HG02973 (cell line): ENCODE measurements around the gene RPL19.

ENCODE experiments used
- ATAC-seq: cut with Tn5 transposase; IDR thresholded peaks from one replicate; pipeline ENCODE4 v1.9.1; 2021; ENCODE audit warnings: moderate library complexity; ENCODE audit not compliant: unreplicated experiment

RPL19 gene

DNA sequence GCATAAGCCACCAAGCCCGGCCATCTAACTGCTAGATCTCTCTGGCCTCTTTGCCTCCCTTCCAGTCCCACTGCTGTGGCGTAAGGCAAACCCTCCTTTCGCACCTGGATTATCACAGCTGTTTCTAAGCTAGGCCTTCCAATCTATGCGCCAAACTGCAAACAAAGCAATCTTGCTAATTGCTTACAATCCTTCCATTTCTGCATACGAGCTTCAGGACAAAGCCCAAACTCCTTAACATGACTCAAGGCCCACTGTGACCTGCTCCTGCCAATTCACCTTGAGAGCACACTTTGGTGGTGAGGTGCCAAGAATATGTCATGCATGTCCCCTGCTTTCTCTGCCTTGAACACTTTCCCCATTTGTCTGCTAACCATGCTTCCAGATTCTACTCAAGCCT, 28.1 kb upstream of the RPL19 start:
- no peak for ATAC-seq

DNA sequence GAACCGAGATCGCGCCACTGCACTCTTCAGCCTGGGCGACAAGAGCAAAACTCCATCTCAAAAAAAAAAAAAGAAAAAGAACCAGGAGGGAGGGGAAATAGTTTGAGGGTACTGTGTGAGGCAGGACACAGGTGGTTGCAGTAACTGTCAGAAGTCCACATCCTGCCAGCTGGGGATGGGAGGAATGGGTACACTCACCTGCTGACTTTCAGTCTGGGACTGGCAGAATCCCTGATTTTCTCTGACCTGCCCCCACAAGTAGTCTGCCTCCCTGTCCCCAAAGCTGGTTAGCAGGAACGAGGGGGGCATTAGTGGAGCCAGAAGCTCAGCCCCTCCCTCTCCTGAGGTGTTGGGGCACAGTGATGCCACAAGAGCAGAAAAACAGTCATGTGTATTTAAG, 27.0 kb upstream of the RPL19 start:
- no peak for ATAC-seq

DNA sequence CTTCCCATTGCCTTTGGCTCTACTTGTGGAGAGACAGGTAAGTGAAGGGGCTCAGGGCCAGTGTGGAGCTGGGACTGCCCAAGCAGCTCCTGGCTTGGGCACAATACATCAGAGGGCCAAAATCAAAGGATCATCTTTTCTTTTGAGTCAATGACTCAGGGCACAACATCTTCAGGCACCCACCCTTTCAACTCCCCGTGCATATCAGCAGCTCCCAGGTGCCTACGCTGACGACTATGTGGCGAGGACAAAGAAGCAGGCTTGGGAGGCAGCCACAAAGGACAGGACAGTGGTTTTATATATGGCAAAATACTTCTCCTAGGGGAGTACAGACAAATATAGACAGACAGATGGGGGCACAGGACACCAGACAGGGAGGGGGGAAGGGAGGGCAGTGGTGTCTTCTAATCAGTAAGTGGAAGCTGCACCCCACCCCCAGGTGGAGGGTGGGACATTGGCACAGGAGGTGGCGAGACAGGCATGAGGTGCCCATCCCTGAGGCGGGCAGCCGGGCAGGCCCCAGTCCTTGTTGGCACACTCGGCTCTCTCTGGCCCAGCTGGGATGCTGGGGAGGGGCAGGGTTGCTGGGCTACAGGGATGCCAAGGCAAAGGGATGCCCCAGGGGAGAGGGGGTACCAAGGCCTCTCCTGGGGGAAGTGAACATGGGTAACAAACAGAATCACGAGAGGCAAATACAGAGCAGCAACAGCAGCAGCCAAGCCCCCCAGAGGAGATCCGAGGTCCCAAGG, 26.4 kb upstream of the RPL19 start:
- no peak for ATAC-seq

DNA sequence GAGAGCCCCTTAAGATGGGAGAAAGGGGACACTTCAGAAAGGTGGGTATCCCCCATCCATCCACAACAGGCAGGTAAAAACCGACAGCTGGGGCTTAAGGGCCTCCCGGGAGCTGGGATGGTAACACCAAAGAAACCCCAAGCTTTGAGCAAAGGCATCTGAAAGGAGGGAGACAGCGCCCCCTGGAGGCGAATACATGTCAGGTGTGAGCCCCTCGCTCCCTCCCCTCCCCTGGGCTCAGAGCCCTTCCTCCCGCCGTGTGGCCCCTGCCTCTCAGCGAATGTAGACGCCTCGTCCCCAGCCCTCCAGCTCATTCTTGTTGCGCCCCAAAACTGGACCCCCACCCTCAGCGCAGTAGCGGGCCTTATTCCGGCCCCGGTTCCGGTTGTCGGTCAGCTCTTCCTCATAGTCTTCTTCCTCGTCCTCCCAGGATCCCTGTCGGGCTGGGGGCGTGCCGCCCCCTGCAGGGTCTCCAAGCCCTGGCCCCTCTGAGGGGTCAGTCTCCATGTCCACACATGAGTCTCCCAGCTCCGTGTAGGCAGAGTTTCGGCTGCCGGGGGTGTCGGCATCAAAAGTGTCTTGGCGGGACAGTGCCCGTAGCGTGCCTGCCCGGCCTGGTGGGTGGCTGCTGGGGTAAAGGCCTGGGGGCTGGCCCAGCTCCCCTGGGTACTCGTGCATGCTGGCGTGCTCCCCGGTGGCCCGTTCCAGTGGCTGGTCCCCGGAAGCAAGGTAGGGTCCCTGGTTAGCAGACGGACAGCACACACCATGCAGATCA, 25.0 kb upstream of the RPL19 start:
- ATAC-seq = no peak

DNA sequence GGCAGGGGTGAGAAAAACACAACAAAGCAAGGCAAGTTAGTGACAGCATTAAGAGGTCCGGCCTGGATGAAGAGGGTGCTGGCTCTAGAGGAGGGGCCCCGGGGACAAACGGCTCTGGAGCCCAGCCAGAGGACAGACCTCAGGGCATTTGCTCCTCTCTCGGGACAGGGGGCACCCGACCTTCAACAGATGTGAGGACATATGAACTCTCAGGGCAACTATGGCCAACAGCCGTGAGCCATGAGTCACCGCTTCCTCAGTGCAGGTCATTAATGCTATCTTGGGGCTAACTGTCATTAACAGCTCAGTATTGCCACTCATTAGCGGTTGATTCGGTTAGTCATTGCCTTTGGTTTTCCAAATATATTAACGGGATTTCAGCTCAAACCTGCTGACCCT, 24.4 kb upstream of the RPL19 start:
- ATAC-seq = no peak

DNA sequence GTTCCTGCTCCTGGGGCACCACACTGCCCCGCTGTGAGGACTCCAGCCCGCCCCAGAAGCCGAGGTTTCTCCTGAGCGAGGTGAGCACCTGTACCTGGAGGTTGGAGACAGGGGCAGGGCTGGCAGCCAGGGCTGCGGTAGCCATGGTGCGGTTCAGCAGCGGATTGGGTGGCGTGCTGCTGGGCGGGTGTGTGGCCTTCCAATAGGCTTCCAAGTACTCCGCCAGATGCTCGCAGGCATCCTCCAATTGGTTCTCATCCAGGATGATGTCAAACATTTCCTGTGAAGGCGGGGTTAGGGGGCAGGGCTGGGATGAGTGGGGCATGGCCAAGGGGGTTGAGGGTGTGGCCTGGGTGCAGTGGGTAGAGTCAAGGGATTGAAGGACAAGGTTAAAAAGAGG, 22.8 kb upstream of the RPL19 start:
- ATAC-seq = no peak

DNA sequence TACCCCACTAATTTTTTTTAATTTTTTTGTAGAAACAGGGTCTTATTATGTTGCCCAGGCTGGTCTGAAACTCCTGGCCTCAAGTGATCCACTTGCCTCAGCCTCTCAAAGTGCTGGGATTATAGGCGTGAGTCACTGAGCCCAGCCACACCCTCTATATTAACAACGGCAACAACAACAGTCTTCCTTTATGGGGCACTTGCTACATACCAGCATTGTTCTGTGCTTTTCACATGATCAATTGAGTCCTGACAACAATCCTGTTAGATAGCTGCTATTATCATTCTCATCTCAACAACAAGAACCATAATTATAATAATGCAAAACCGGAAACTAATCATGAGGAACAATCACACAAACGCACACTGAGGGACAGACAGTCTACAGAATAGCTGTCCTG, 21.5 kb upstream of the RPL19 start:
- no peak for ATAC-seq

DNA sequence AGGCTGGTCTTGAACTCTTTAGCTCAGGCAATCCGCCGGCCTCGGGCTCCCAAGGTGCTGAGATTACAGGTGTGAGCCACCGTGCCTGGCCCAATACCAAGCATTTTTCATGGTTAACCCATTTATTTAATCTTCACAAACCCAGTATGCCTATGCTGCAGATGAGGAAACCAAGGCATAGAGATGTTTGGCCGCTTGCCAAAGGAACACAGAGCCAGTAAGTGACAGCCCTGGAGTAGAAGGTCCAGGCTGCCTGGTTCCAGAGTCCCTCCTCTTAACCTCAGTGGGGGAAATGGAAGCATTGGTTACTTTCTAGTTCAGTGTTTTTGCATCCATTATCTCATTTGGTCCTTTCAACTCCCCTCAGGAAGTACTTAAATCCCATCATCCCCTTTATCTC, 18.8 kb upstream of the RPL19 start:
- no peak for ATAC-seq

DNA sequence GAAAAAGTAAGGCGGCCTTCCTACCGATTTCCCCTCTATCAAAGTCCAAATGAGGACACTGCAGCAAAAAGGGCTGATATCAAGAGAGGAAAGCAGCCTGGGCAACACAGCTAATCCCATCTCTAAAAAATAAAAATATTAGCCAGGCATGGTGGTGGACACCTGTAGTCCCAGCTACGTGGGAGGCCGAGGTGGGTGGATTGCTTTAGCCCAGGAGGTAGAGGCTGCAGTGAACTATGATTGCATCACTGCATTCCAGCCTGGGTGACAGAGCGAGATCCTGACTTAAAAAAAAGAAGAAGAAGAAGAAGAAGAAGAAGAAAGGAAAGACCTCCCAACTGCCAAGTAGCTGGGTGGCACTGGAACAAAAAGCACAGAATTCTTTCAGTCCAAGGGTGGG, 17.0 kb upstream of the RPL19 start:
- no peak for ATAC-seq

DNA sequence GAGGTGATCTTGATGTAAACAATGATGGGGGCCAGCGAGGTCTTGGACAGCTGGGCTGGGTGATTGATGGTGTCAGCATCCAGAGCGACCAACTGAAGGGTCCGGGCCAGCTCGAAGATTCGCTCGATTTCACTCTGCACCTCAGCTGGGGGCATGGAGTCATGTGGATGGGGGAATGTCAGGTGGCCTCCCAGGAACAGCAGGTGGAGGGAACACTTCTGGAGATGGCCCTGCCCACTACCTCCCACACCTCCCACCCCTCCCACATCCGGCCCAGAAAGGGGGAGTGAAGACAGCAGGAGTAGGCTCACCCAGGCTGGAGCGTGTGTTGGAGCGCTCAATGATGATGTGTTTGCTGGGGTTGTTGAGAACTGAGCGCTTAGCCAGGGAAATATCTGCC, 16.4 kb upstream of the RPL19 start:
- ATAC-seq = no peak

DNA sequence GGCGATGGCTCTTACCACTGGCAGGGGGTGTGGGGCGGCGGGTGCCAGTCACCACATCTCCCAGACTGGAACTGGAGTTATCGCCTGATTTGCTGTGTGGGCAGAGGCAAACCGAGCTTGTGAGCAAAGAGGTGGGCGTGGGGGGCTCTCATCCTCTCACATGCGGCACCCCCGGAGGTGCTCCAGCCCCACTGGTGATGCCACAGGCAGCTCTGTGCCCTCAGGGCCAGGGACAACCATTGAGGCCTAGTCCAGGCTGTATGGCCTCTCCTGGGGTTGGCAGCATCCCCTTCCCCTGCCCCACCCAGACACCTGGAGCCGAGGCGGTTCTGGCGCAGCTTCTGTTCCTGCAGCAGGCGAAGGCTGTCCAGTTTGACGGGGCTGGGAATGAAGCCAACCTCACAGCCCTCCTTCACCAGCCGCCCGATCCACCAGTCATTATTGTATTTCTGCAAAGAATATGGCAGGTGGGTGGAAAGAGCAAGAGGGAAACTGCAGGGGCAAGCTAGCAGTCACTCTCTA, 13.5 kb upstream of the RPL19 start:
- no peak for ATAC-seq

DNA sequence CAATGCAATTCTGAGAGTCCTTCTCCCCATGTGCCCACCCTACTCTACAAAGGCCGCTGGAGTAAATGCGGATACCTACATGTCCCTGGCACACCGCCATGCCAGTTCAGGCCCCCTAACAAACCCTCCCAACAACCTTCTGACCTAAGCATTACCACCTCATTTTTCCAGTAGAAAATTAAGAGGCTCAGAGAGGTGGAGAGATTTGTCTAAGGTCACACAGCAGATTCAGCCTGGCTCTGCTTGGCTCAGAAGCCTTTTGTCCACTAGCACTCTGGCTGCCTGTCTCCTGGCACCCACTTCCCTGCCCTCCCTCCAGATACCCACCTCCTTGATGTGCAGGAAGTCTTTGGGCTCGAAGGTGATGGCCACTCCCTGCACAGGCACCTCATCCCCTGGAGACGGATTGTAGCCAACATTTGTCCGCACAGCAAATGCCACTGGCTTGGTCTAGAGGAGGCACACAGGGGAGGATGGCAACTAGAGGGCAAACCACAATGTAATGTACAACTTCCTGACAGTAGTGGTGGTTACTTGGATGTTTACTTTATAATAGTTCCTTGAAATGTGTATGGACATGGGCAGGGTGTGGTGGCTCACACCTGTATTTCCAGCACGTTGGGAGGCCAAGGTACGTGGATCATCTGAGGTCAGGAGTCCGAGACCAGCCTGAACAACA, 12.8 kb upstream of the RPL19 start:
- no peak for ATAC-seq

DNA sequence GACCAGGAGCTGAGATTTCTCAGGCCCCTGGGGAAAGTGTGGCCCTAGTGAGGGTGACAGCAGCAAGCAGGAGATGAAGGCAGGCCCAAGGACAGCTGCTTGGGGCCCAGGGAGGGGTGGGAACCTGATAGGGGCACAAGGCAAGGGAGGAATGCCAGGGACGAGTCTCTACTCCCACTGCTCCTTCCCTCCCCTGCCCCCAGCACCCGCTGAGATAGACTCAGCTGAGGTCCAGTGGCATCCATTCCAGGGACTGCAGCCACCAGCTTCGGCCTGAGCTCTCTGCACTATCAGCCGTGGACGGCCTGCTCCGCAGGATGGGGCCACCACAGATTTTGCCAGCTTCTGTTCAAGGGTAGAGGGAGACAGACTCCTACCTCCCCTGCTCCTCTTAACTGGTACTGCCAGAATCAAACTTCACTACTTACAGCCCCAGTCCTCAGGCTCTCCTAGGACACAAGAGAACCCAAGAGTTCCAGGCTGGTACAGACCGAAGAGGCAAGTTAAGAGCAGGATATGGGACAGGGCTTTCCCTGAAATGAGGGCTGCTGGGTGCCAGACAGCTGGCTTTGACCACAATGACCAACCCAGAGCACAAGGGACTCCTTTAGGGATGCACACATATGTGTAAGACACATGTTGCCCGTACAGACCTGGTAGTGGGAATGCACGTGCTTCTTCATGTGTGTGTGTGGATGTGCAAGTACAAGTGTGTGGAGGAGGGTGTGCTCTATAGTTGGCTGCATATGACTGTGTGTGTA, 8.2 kb upstream of the RPL19 start:
- no peak for ATAC-seq

DNA sequence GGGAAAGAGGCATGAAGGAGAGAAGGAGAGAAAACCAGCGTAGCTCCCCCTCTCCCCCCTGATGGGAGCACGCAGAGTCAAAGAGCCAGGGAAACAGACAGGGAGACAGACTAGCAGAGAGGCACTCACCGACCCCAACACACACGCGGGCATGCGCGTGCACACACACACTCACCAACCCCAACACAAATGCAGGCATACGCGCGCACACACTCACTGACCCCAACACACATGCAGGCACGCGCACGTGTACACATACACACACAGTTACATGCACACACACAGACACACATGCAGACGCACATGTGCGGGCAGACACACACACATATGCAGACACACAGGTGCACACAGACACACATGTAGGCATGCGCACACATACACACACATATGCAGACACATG, 7.2 kb upstream of the RPL19 start:
- no peak for ATAC-seq

DNA sequence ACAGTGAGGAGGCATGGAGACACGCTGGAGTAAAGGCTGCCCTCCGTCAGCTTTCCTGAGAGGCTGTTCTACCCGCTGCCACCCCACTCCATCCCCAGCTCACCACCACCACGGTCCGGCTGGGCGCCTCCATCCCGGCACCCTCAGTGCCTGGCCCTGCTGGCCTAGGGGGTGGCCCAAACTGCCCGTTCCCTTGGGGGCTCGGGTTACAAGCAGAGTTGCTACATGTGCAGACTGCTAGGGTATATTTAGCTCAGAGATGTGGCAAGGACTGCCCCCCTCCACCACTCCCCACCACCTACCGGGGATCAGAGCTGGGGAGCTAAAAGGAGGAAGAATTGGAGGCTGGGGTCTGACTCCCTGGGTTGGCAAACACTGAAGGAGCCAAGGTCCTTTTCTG, 6.7 kb upstream of the RPL19 start:
- no peak for ATAC-seq

DNA sequence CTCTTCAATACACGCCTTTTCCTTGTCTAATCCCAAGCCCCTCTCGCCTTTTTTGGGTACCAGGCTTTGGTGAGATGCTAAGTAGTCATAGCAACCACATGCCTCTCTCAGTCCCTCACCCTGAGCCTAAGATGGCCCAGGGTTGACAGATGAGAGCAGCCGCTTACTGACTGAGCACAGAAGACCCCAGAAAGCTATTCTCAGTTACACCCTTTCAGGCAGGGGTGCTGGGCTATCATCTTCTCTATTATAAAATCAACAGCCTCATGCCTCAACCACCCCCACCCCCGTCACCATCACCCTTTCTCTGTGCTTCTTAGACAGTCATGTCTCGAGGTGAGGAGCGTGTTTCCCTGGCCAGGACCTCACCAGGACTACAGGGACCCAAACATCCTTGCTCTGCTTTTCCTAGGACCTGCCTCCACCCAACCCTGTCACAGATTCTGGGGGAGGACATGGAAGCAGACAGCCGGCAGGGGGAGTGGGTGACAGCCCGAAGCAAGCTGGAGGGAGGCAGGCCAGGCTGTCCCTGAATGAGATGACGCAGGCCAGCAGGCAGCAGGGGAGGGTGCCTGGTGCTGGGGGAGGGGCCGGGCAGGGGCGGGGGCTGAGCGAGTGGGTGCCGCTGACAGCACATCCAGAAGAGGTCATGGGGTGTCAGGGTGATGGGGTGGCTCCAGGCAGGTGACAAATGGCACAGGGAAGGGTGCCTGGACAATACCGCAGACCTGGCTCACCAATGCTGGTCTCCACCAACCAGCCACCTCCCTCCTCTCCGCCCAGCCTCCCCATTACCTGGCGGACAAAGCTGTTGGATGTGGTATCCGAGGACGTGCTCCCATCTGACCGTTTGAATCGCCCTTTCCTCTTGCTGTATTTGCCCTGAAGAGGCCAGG, 5.7 kb upstream of the RPL19 start:
- ATAC-seq = no peak

DNA sequence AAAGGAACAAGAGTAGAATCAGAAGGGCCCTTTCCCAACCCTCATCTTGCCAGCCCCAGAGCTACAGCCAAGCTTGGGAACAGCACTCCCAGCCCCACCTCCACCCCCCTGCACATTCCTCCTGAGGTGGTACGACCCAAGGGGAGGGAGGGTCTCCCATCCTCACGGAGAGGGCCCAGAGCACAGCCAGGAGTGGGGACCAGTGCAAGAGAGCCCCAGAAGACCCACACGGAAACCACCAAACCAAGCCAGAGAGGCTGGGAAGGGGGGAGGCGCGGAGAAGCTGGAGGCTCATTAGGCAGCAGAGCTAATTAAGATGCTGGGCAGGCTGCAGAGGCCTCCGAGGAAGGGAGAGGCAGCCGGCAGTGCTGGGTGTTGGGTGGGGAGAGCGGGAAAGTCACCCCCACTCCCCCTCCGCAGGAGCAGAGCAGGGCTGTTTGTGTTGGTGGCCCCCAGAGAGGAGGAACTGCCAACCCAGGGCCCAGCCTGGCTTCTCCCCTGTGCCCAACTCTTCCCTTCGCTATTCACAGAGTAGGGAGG, 5.0 kb upstream of the RPL19 start:
- no peak for ATAC-seq

DNA sequence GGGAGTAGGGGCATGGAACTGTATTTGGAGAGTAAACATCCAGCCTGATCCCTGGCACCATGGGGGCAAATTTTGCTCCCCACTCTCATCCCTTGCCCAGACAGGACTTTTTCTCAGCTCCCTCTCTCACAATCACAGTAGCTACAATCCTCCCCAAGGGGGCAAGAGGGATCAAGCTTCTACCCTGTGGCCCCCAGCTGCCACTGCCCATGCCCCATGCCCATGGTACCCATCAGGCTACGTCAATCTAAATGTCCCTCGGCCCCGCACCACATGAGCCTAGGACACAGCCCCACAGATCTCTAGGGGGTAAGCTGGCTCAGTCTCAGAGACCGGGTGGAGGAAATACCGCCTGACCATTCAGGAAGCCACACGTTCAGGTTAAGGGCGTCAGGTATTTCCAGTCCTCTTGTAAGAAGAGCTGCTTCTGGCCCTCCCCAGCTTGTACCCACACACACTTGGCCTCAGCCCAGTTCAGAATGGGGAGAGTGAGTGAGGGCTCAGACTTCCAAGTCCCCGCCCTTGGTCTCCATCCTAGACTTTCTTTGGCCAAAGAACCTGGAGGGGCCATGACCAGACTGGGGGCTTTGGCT, 4.4 kb upstream of the RPL19 start:
- ATAC-seq = no peak

DNA sequence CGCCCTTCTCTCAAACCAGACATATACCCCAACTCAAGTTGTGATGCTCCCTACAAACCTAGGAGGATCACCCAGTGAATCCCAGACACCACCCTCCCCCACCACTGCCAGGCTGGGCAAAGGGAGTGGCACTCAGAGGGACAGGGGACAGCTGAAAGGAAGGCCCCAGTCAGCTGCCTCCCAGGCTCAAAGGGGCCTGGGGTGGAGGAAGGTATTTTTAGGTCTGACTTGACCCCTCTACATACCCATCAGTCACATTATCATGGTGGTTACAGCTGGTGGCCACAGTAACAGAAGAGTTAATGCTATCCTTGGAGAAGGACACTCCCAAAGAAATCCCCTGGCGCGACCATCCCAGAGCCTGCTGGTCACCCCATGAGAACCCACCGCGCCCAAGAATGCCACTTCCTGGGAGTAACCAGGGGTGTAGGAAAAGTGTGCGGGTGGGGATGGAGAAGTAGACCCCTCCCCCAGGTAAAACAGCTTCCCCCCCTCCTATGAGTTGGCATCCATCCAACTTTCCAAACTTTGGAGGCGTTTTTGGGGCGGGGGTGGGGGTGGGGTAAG, 3.8 kb upstream of the RPL19 start:
- no peak for ATAC-seq
